ENCODE results near the gene ADAT3.

The ADAT3 gene

GRCh38 chr19:1864480-1865171 lies 40.6 kb upstream of the ADAT3 start (continued):
- TF ChIP-seq ZNF518A (tag by site-specific recombination; conservative IDR thresholded peaks at IDR 0.05; ENCODE audit: low read depth) = no peak
- peak; percentile 41; the same call in 1 of the 2 replicates for TF ChIP-seq ZFHX2 (tag by site-specific recombination; conservative IDR thresholded peaks at IDR 0.05)
- TF ChIP-seq ZNF341 (tag by site-specific recombination; IDR thresholded peaks at IDR 0.05; ENCODE audit: low read depth) = peak; percentile 84
- no peak for TF ChIP-seq ZNF639 (tag by site-specific recombination; IDR thresholded peaks at IDR 0.05)
- TF ChIP-seq ZXDB (tag by site-specific recombination; IDR thresholded peaks at IDR 0.05) = no peak; the same call in 1 of the 2 replicates
- 0 out of 2 replicates have a peak, but pooled peaks have one; percentile 11 for TF ChIP-seq ZNF660 (tag by site-specific recombination; IDR thresholded peaks at IDR 0.05)
- TF ChIP-seq ZBTB48 (tag by site-specific recombination; IDR thresholded peaks at IDR 0.05) = no peak
- TF ChIP-seq ZBTB10 (tag by site-specific recombination; IDR thresholded peaks at IDR 0.05) = peak; percentile 85; the same call in 1 of the 2 replicates
- 0 out of 2 replicates have a peak, but pooled peaks have one; percentile 11 for TF ChIP-seq ZFP69B (tag by site-specific recombination; IDR thresholded peaks at IDR 0.05)
- peak; percentile 92 for TF ChIP-seq CTCF (tag by site-specific recombination; IDR thresholded peaks at IDR 0.05)
- no peak for TF ChIP-seq ZNF274 (IDR thresholded peaks at IDR 0.05; ENCODE audit: low read length)
- TF ChIP-seq ZNF274 (tag by site-specific recombination; IDR thresholded peaks at IDR 0.05; ENCODE audit: borderline replicate concordance) = no peak
- 0 out of 2 replicates have a peak, but pooled peaks have one; percentile 27 for TF ChIP-seq GLIS2 (tag by site-specific recombination; IDR thresholded peaks at IDR 0.05)
- TF ChIP-seq SP2 (tag by site-specific recombination; IDR thresholded peaks at IDR 0.05) = peak; percentile 24
- TF ChIP-seq ZNF626 (tag by site-specific recombination; IDR thresholded peaks at IDR 0.05) = no peak
- TF ChIP-seq ZBTB26 (tag by site-specific recombination; optimal IDR thresholded peaks at IDR 0.05) = peak; percentile 76
- no peak for TF ChIP-seq MEIS1 (CRISPR knock-in tag; IDR thresholded peaks at IDR 0.05; ENCODE audit: borderline replicate concordance)
- no peak for TF ChIP-seq YY2 (tag by site-specific recombination; IDR thresholded peaks at IDR 0.05)
- no peak; the same call in 1 of the 2 replicates for TF ChIP-seq KLF16 (tag by site-specific recombination; IDR thresholded peaks at IDR 0.05)
- no peak for TF ChIP-seq ZNF214 (tag by site-specific recombination; IDR thresholded peaks at IDR 0.05; ENCODE audit: borderline replicate concordance)
- no peak for TF ChIP-seq PRDM1 (tag by site-specific recombination; IDR thresholded peaks at IDR 0.05)
- no peak for TF ChIP-seq YY1 (tag by site-specific recombination; IDR thresholded peaks at IDR 0.05)
- no peak; the same call in 1 of the 2 replicates for TF ChIP-seq KLF10 (tag by site-specific recombination; IDR thresholded peaks at IDR 0.05)
- peak; percentile 18; the same call in 1 of the 2 replicates for TF ChIP-seq ZSCAN30 (tag by site-specific recombination; IDR thresholded peaks at IDR 0.05)
- TF ChIP-seq ZNF354C (tag by site-specific recombination; IDR thresholded peaks at IDR 0.05; ENCODE audit: borderline replicate concordance, low read depth) = no peak
- TF ChIP-seq GLI4 (tag by site-specific recombination; IDR thresholded peaks at IDR 0.05) = no peak
- no peak; the same call in 1 of the 2 replicates for TF ChIP-seq ZEB2 (tag by site-specific recombination; IDR thresholded peaks at IDR 0.05)
- TF ChIP-seq ZNF544 (tag by site-specific recombination; IDR thresholded peaks at IDR 0.05) = no peak
